HepG2 (cell line): ENCODE results near the gene SYT11.

ENCODE experiments used
- CTCF ChIP-seq: sonication (generic); formaldehyde crosslinking; IDR thresholded peaks from 2 replicates; pipeline ENCODE4 v1.5.0; 2020; ENCODE audit warnings: mild to moderate bottlenecking, missing genetic modification reagents, moderate library complexity
- EP300 ChIP-seq, 3 experiments: sonication (generic) in 1 of 3; formaldehyde crosslinking in 1 of 3; IDR thresholded peaks; 2 replicates each; pipeline versions ENCODE4 v1.5.1 to v1.6.1; 2011 to 2020; ENCODE audit warnings: low read depth in 2 of 3, low read length in 2 of 3, borderline replicate concordance in 1 of 3, improper control_type of control experiment in 1 of 3, mild to moderate bottlenecking in 1 of 3, missing genetic modification reagents in 1 of 3, moderate library complexity in 1 of 3
- FOSL2 ChIP-seq: sonication (generic); formaldehyde crosslinking; IDR thresholded peaks from 2 replicates; pipeline ENCODE4 v1.4.0; 2020; ENCODE audit warnings: missing genetic modification reagents
- FOXP1 ChIP-seq, 2 experiments: fragments of 450-650 bp in 1 of 2; IDR thresholded peaks; 2 replicates each; pipeline ENCODE4 v1.6.1; 2017 to 2018; ENCODE audit warnings: antibody characterized with exemption in 1 of 2
- HIC2 ChIP-seq: sonication (generic); formaldehyde crosslinking; IDR thresholded peaks from 2 replicates; pipeline ENCODE4 v1.9.0; 2022; ENCODE audit warnings: low read depth, missing genetic modification reagents
- HNF1A ChIP-seq, 2 experiments: sonication (generic) in 1 of 2; formaldehyde crosslinking in 1 of 2; IDR thresholded peaks; 2 replicates each; pipeline versions ENCODE4 v1.4.0 to v1.6.1; 2016 to 2020; ENCODE audit warnings: borderline replicate concordance in 1 of 2, low read depth in 1 of 2, mild to moderate bottlenecking in 1 of 2, missing genetic modification reagents in 1 of 2
- HOXA7 ChIP-seq: sonication (generic); formaldehyde crosslinking; IDR thresholded peaks from 2 replicates; pipeline ENCODE4 v1.8.1; 2022; ENCODE audit warnings: mild to moderate bottlenecking, missing genetic modification reagents, moderate library complexity
- KLF6 ChIP-seq: IDR thresholded peaks from 2 replicates; pipeline ENCODE4 v1.8.0; 2016; ENCODE audit warnings: missing biosample characterization, missing genetic modification reagents
- NBN ChIP-seq: fragments of 450-650 bp; conservative IDR thresholded peaks from 2 replicates; pipeline ENCODE4 v1.6.1; 2017
- PBX3 ChIP-seq: sonication (generic); formaldehyde crosslinking; IDR thresholded peaks from 2 replicates; pipeline ENCODE4 v1.8.1; 2023; ENCODE audit warnings: missing genetic modification reagents, inconsistent platforms, borderline replicate concordance
- THAP7 ChIP-seq: sonication (generic); formaldehyde crosslinking; IDR thresholded peaks from 2 replicates; pipeline ENCODE4 v1.8.1; 2023; ENCODE audit warnings: mild to moderate bottlenecking, missing genetic modification reagents
- ZNF274 ChIP-seq: sonication (generic); formaldehyde crosslinking; IDR thresholded peaks from 2 replicates; pipeline ENCODE4 v1.5.1; 2020; ENCODE audit warnings: mild to moderate bottlenecking, missing genetic modification reagents
- ZNF644 ChIP-seq: IDR thresholded peaks from 2 replicates; pipeline ENCODE4 v1.6.1; 2016; ENCODE audit warnings: low read depth
- ZNF850 ChIP-seq: sonication (generic); formaldehyde crosslinking; conservative IDR thresholded peaks from 2 replicates; pipeline ENCODE4 v1.9.0; 2021; ENCODE audit warnings: mild to moderate bottlenecking, missing genetic modification reagents

- TF ChIP-seq CTCF (no peak), HOXA7 (CRISPR knock-in tag) (no peak), FOXP1 (IDR thresholded peaks at IDR 0.05) (no peak), FOXP1 (CRISPR knock-in tag; IDR thresholded peaks at IDR 0.05) (no peak), PBX3 (CRISPR knock-in tag) (no peak), EP300 (IDR thresholded peaks at IDR 0.05; ENCODE audit: low read depth in 2 of 2, low read length in 2 of 2) (no peak), EP300 (CRISPR knock-in tag; IDR thresholded peaks at IDR 0.05; ENCODE audit: borderline replicate concordance) (no peak), KLF6 (CRISPR knock-in tag) (no peak), THAP7 (CRISPR knock-in tag) (no peak), ZNF274 (CRISPR knock-in tag) (no peak), HNF1A (IDR thresholded peaks at IDR 0.05; ENCODE audit: low read depth) (no peak), HNF1A (CRISPR knock-in tag; IDR thresholded peaks at IDR 0.05; ENCODE audit: borderline replicate concordance) (no peak), HIC2 (no peak), ZNF644 (CRISPR knock-in tag) (no peak), FOSL2 (CRISPR knock-in tag) (no peak), ZNF850 (CRISPR knock-in tag) (no peak), NBN (no peak)
Observed at GRCh38 chr1:155904261-155904660, 44.9 kb downstream of the SYT11 start.
